Body of pancreas (tissue), 4 donors: ENCODE results near the gene TICAM1. TPM values are rescaled to one million over a fixed set of nuclear protein-coding genes. Genes with fewer than 3 reads are reported as not detected.
"Not testable (repeated sequence)": the region's sequence is repeated elsewhere in the genome, so short reads cannot be mapped to it uniquely, and the experiment has no call there.

Source experiments
- ATAC-seq: fragments of 150-250 bp; one replicate; pipeline ENCODE4 v1.9.1; 2016
- DNase-seq, 4 donors: peaks; one replicate each; pipeline ENCODE4 v3.0.0-alpha.2; 2019
- H3K27ac ChIP-seq, 4 donors: fragments of 200-600 bp; sonication (generic); 1 replicate in 3 of 4; 2 replicates in 1 of 4; pipeline versions ENCODE4 v1.5.1 to v1.6.1; 2016 to 2019; ENCODE audit warnings: mild to moderate bottlenecking in 1 of 4, mixed read lengths in 1 of 4, moderate library complexity in 1 of 4
- H3K27me3 ChIP-seq, 2 donors: fragments of 200-600 bp; sonication (generic); one replicate each; pipeline ENCODE4 v1.6.0; 2016; ENCODE audit warnings: mild to moderate bottlenecking in 1 of 2
- H3K36me3 ChIP-seq, 2 donors: fragments of 200-600 bp; sonication (generic); replicated peaks in 1 of 2; 2 replicates each; pipeline ENCODE4 v1.5.1; 2016; ENCODE audit warnings: low read depth in 2 of 2; ENCODE audit not compliant: insufficient read depth in 1 of 2
- H3K4me1 ChIP-seq: fragments of 200-600 bp; sonication (generic); one replicate; pipeline ENCODE4 v1.6.0; 2016
- H3K4me3 ChIP-seq, 2 donors: fragments of 200-600 bp; sonication (generic); 1 replicate in 1 of 2; 2 replicates in 1 of 2; pipeline ENCODE4 v1.5.1; 2016 to 2019
- H3K9me3 ChIP-seq, 3 donors: fragments of 200-600 bp; sonication (generic); 1 replicate in 2 of 3; 2 replicates in 1 of 3; pipeline ENCODE4 v1.5.1; 2016
- CTCF ChIP-seq, 7 experiments: fragments of 450-650 bp in 4 of 7; fragments of 200-600 bp in 3 of 7; sonication (generic) in 3 of 7; IDR thresholded peaks; one replicate each; pipeline ENCODE4 v1.5.1; 2016 to 2019; ENCODE audit warnings: antibody characterized with exemption in 7 of 7
- POLR2A ChIP-seq, 3 donors: fragments of 450-650 bp; IDR thresholded peaks; one replicate each; pipeline ENCODE4 v1.6.1; 2016; ENCODE audit warnings: antibody characterized with exemption in 3 of 3, mild to moderate bottlenecking in 2 of 3
- WGBS, 2 donors: methylation state at CpG; one replicate each; pipeline ENCODE4 v1.1.5; 2017; 5-methylcytosine and 5-hydroxymethylcytosine counted together
- intact Hi-C: fragments of 100-400 bp; cut with DNase I; formaldehyde crosslinking; loops from one replicate; pipeline ENCODE4 v1.15.1; 2023
- total RNA-seq, 2 donors: library from RNA; depleted of rRNA; stranded (reverse); fragments of >200 nt; gene quantifications; one replicate each; pipeline ENCODE4 v1.1.0, GENCODE V29; 2016

The TICAM1 gene
- total RNA-seq, 2 donors from 2014 or later, result 5.4 to 12.9 TPM

GRCh38 chr19:4791183-4792018, 40.1 kb downstream of the TICAM1 start, which contains the start of gene FEM1A:
TSS of gene FEM1A (plus strand) at chr19:4791734. CDS start at chr19:4791855, 121 bp downstream.
- TF ChIP-seq CTCF (IDR thresholded peaks at IDR 0.05) (peak; percentile 96 to 100 (median 99)), POLR2A (IDR thresholded peaks at IDR 0.05) (peak; percentile 26 to 88 (median 81))

GRCh38 chr19:4786412-4787016, 45.0 kb downstream of the TICAM1 start:
- H3K4me3 ChIP-seq, H3K36me3 ChIP-seq, H3K27me3 ChIP-seq, ATAC-seq, H3K27ac ChIP-seq, H3K4me1 ChIP-seq, H3K9me3 ChIP-seq, DNase-seq: not testable (repeated sequence)
- intact Hi-C loops, result loop anchor here (5.0 kb wide), 1 partner anchor 49 kb away; no protein-coding TSS in a partner anchor
- WGBS, 2 donors, result 67 to 68% methylated on average over 5 to 6 of the region's 6 CpGs

More at GRCh38 chr19:4791183-4792018, 40.1 kb downstream of the TICAM1 start, which contains the start of gene FEM1A:
- ATAC-seq (peak; percentile 95), DNase-seq (peak; percentile 99 to 100 (median 100))
- Histone ChIP-seq H3K4me1 (peaks cover 48% of the 10 kb centered on the region), H3K27me3 (no peaks in the 10 kb centered on the region), H3K27ac (peak within 1 kb of the TSS; percentile 71 to 95 (median 94)), H3K36me3 (peaks cover 0 to 2% of the 10 kb centered on the region in 2 donors), H3K9me3 (no peaks in the 10 kb centered on the region), H3K4me3 (peak within 1 kb of the TSS; percentile 86 to 100)
- intact Hi-C loops, result no loop called here
- 0 to 1% methylated on average over 37 to 80 of the region's 80 CpGs for WGBS, 2 donors

GRCh38 chr19:4781801-4782200, 49.7 kb downstream of the TICAM1 start:
- DNase-seq (no peak), ATAC-seq (no peak)
- Histone ChIP-seq H3K27me3 (no peaks in the 10 kb centered on the region), H3K27ac (no peak overlapping the region), H3K4me1 (no peaks in the 10 kb centered on the region), H3K9me3 (no peaks in the 10 kb centered on the region), H3K36me3 (no peaks in the 10 kb centered on the region), H3K4me3 (no peak overlapping the region)
- TF ChIP-seq CTCF (IDR thresholded peaks at IDR 0.05), result no peak
- no peak for TF ChIP-seq POLR2A (IDR thresholded peaks at IDR 0.05)
- WGBS, 2 donors, result 39 to 58% methylated on average over 3 of the region's 3 CpGs
- intact Hi-C loops, result no loop called here

- DNase-seq (no peak), ATAC-seq (no peak)
- Histone ChIP-seq H3K27me3 (no peaks in the 10 kb centered on the region), H3K27ac (no peak overlapping the region), H3K9me3 (no peaks in the 10 kb centered on the region), H3K4me3 (no peak overlapping the region), H3K36me3 (no peaks in the 10 kb centered on the region), H3K4me1 (no peaks in the 10 kb centered on the region)
- 61 to 92% methylated on average over 4 to 6 of the region's 6 CpGs for WGBS, 2 donors
- intact Hi-C loops, result no loop called here
- TF ChIP-seq POLR2A (IDR thresholded peaks at IDR 0.05) (no peak), CTCF (IDR thresholded peaks at IDR 0.05) (no peak)
Measured at GRCh38 chr19:4780860-4781259, 50.7 kb downstream of the TICAM1 start.

- H3K4me1 ChIP-seq, DNase-seq, H3K27ac ChIP-seq, ATAC-seq, H3K4me3 ChIP-seq, H3K9me3 ChIP-seq, H3K27me3 ChIP-seq, intact Hi-C loops, H3K36me3 ChIP-seq: not testable (repeated sequence)
- 73 to 88% methylated on average over 4 to 5 of the region's 5 CpGs for WGBS, 2 donors
Measured at GRCh38 chr19:4778124-4778523, 53.4 kb downstream of the TICAM1 start.
